ENCODE data around the gene DSCAM. TPM values are rescaled to one million over a fixed set of nuclear protein-coding genes. Genes with fewer than 3 reads are reported as not detected.

DSCAM gene
- total and polyA plus RNA-seq, 10 donors = 0.02 to 2.7 (median 2.0) TPM

DNA sequence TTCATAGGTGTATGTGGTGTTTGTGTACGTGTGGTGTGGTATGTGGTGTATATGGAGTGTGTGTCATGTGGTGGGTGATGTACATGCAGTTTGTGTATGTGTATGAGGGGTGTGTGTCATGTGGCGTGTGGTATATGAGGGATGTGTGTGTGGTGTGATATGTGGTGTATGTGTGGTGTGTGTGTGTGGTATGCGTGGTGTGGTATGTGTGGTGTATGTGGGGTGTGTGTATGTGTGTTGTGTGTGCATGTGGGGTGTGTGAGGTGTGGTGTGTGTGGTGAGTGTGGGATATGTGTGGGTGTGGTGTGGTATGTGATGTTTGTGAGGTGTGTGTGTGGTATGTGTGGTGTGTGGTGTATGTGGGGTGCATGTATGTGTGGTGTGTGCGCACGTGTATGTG lies 707.3 kb downstream of the DSCAM start:
- H3K27me3 ChIP-seq (replicated peaks in 1 of 7) = no peaks in the 10 kb centered on the region
- no peaks in the 10 kb centered on the region for H3K9me3 ChIP-seq
- TF ChIP-seq CTCF (IDR thresholded peaks at IDR 0.05 in 8 of 11, conservative IDR thresholded peaks at IDR 0.05 in 3 of 11) (no peak), POLR2A (IDR thresholded peaks at IDR 0.05) (no peak), POLR2AphosphoS5 (IDR thresholded peaks at IDR 0.05) (no peak)
- WGBS, 5 donors = 67 to 86% (median 75%) methylated on average over 5 of the region's 5 CpGs
- intact Hi-C loops (cut with DNase I; ENCODE audit: low total_unique reads) = loop anchor here (10.0 kb wide), 1 partner anchor 245 kb away; no protein-coding TSS in a partner anchor
- no peak for DNase-seq
- no peak overlapping the region for H3K4me3 ChIP-seq
- H3K4me1 ChIP-seq = no peaks in the 10 kb centered on the region
- no peaks in the 10 kb centered on the region for H3K36me3 ChIP-seq
- H3K27ac ChIP-seq = no peak overlapping the region

GRCh38 chr21:40136571-40136970 lies 710.4 kb downstream of the DSCAM start:
- Histone ChIP-seq H3K4me1 (no peaks in the 10 kb centered on the region), H3K36me3 (no peaks in the 10 kb centered on the region), H3K27ac (no peak overlapping the region), H3K27me3 (replicated peaks in 1 of 7) (no peaks in the 10 kb centered on the region), H3K9me3 (peaks cover 0 to 8% (median 0%) of the 10 kb centered on the region in 8 donors), H3K4me3 (no peak overlapping the region)
- TF ChIP-seq CTCF (IDR thresholded peaks at IDR 0.05 in 8 of 11, conservative IDR thresholded peaks at IDR 0.05 in 3 of 11) (no peak), POLR2AphosphoS5 (IDR thresholded peaks at IDR 0.05) (no peak), POLR2A (IDR thresholded peaks at IDR 0.05) (no peak)
- 88 to 96% (median 94%) methylated on average over 7 of the region's 7 CpGs for WGBS, 5 donors
- no peak for DNase-seq
- intact Hi-C loops (cut with DNase I; ENCODE audit: low total_unique reads) = no loop called here

- DNase-seq = no peak
- Histone ChIP-seq H3K27ac (no peak overlapping the region), H3K36me3 (no peaks in the 10 kb centered on the region), H3K27me3 (replicated peaks in 1 of 7) (no peaks in the 10 kb centered on the region), H3K4me3 (no peak overlapping the region), H3K4me1 (no peaks in the 10 kb centered on the region), H3K9me3 (peaks cover 0 to 8% (median 0%) of the 10 kb centered on the region in 8 donors)
- intact Hi-C loops (cut with DNase I; ENCODE audit: low total_unique reads) = no loop called here
- 75 to 89% (median 86%) methylated on average over 9 of the region's 9 CpGs for WGBS, 5 donors
- TF ChIP-seq POLR2A (IDR thresholded peaks at IDR 0.05) (no peak), CTCF (IDR thresholded peaks at IDR 0.05 in 8 of 11, conservative IDR thresholded peaks at IDR 0.05 in 3 of 11) (no peak), POLR2AphosphoS5 (IDR thresholded peaks at IDR 0.05) (no peak)
These were observed 712.0 kb downstream of the DSCAM start for GRCh38 chr21:40134731-40135492.

DNA sequence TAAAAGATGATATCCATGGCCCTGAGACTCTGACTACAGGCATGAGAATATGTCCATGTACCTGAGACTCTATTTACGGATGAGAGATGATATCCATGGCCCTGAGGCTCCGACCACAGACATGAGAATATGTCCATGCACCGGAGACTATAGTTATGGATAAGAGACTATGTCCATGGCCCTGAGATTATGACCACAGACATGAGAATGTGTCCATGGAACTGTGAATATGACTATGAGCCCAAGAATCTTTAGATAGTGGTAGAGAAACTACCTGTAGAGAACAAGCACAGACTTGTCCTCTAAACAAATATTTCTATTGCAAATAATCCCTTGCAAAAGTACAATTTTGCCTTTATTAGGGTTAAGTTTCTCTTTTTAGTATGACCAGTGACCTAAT lies 716.5 kb downstream of the DSCAM start:
- Histone ChIP-seq H3K27me3 (replicated peaks in 1 of 7) (no peaks in the 10 kb centered on the region), H3K4me1 (no peaks in the 10 kb centered on the region), H3K27ac (no peak overlapping the region), H3K9me3 (peaks cover 0 to 8% (median 0%) of the 10 kb centered on the region in 8 donors), H3K4me3 (no peak overlapping the region), H3K36me3 (no peaks in the 10 kb centered on the region)
- intact Hi-C loops (cut with DNase I; ENCODE audit: low total_unique reads) = no loop called here
- TF ChIP-seq POLR2A (IDR thresholded peaks at IDR 0.05) = no peak
- no peak for TF ChIP-seq CTCF (IDR thresholded peaks at IDR 0.05 in 8 of 11, conservative IDR thresholded peaks at IDR 0.05 in 3 of 11)
- TF ChIP-seq POLR2AphosphoS5 (IDR thresholded peaks at IDR 0.05) = no peak
- no peak for DNase-seq
- 82 to 97% (median 93%) methylated on average over 3 of the region's 3 CpGs for WGBS, 5 donors

All from spleen (tissue), 11 donors.